NCI-H446 (cell line): ENCODE data around the gene RNF4.
"Not testable (repeated sequence)": the region's sequence is repeated elsewhere in the genome, so short reads cannot be mapped to it uniquely, and the experiment has no call there.

ENCODE experiments used
- DNase-seq, 2 experiments: peaks; one replicate each; lab custom pipeline; 2025; lab: John Stamatoyannopoulos, UW

The RNF4 gene

DNA sequence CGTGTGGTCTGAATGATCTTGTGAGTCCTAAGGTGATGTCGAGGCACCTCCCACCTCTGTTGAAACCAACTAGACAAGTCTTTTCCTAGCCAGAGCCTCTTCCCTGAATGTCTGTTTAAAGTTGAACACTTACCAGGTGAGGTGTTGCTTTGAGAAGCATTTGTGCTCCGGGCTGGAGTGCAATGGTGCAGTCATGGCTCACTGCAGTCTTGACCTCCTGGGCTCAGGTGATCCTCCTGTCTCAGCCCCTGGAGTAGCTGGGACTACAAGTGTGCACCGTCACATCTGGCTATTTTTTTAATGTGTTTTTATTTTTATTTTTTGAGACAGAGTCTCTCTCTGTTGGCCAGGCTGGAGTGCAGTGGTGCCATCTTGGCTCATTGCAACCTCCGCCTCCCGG is 18.1 kb downstream of the RNF4 start:
- DNase-seq, result no peak

DNA sequence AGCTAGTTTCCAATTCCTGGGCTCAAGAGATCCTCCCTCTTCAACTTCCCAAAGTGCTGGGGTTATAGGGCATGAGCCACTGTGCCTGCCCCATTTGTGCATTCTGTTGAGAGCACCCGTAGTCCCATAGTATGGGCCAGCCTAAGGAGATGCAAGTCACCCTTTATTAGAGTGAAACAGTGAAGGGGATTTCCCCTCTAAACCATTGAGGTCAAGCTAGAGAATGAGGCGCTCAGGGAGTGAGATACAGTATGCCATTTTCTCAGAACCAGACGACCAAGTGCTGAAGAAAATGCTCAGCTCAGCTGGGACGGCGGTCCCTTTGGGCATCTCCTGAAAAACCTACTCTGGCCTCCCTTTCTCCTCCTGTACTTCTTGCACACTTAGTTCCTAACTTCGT is 18.7 kb downstream of the RNF4 start:
- no peak for DNase-seq

DNA sequence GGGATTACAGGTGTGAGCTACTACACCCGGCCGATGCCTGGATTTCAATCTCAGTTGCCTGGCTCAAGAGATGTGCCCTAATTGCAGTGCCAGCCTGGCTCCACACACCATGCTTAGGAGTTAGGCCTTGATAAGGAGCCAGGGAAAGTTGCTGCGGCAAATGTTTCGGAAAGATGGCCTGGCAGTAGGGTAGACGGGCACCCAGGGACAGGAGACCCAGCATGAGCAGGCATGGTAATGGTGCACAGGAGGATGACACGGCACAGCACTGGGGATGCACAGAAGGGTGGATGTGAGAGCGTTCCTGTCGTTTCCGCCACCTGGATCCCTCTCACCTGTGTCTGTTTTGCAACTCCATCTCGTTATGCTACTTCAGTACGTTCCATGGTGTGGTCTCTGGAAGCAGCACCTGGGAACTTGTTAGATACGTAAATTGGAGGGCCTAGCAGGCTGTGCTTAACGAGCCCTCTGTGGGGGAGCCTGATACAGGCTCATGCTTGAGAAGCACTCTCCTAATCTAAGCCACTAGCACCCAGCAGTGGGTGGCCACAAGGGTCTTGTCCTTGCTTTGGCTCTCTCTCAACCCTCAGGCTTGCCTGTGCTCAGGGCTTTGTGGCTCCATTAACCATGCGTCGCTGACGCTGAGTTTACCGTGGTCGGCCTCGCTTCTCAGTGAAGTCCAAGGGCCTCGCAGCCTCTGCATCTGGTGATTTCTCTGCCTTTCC is 20.3 kb downstream of the RNF4 start:
- no peak for DNase-seq

DNA sequence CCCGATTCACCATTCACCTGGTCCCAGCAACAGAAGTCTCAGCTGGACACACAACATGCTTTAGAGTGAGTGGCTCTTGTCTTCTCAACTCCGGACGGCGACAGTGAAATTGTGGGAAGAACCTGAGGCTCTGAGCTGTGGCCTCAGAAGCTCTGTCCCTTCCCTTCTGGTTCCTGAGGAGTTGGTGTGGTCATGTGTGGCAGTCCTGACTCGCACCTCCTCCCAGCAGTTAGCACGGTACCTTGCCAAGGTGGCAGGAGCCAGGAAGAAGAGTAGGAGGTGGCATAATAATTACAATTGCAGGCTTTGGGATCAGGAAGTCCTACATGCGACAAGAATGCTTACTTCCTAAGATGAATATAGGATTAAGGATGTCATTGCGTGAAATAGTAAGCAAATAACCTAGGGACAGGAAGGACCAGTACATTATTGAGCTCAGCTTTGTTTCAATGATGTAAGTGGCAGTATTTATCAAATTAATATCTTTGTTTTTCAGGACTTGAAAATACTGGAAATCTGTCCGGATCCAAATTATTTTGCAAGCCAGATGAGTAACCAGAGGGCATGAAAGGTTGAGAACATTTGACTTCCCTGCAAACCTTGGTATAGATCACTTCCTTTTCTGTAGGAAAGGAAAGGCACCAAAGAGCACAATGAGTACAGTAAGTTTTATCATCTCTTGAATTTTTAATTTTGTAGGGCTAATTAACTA is 21.1 kb downstream of the RNF4 start:
- DNase-seq, result no peak

DNA sequence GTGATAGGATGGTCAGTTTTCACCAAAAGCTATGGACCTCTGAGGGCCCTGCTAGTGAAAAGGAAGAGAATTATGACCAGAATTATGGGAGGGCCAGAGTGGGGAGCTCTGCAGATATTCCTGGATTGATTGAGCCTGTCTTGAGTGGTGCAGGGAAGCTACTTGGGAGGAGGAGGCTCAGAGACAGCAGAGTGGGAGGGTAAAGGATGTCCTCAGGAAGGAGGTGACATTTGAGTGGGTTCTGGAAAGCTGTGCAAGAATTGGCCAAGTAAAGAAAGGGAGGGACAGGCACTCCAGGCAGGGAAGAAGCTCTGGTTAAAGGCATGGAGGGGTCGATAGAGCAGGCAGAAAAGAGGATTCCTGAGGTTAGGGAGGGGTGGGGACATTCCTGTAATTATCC is 24.1 kb downstream of the RNF4 start:
- DNase-seq, result no peak

DNA sequence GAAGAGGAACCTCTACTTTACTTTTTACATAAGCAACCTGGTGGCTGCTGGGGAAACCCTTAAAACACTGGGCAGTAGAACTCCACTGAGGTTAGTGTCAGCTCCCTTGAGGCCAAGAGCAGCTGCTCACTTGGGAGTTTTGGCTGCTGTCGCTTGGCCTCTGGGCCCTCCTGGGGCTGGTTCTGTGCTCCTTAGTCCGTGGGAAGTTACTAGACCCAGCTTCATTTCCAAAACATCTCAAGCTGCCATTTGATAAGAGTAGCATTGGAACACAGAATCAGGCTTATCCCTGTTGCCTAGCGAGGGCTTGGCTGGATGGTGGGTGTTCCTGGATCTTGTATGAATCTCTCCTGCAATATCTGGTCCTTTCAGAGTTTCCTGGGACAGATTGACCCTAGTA is 26.1 kb downstream of the RNF4 start:
- DNase-seq, result no peak

DNA sequence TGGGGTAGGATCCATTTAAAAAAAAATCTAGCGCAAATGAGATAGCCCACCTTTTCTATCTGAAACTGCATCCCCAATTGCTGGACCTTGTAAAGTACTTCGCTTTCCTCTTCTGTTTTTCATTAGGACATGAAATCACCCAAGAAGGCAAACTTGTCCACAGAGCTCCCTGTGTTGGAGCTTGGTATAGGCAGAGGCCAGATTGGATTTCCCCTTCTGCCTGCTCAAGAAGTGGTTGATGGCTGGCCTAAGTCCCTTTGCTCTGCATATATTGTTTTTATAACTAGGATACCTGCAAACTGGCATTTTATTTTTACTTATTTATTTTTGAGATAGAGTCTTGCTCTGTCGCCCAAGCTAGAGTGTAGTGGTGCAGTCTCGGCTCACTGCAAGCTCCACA is 28.4 kb downstream of the RNF4 start:
- no peak for DNase-seq

DNA sequence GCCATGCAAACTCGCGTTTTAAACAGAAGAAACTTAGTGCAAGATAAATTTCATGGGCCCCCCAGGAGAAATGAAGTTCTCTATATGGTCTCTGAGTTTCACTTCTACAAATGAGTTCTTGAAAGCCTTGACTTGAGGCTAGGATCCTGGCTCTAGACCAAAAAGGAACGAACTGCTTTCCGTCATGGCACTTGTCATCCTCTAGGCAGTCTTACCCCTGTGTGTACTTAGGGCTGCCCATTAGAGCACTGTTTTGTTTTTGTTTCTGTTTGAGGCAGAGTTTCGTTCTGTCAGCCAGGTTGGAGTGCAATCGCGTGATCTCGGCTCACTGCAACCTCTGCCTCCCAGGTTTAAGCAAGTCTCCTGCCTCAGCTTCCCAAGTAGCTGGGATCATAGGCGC is 29.0 kb downstream of the RNF4 start:
- no peak for DNase-seq

DNA sequence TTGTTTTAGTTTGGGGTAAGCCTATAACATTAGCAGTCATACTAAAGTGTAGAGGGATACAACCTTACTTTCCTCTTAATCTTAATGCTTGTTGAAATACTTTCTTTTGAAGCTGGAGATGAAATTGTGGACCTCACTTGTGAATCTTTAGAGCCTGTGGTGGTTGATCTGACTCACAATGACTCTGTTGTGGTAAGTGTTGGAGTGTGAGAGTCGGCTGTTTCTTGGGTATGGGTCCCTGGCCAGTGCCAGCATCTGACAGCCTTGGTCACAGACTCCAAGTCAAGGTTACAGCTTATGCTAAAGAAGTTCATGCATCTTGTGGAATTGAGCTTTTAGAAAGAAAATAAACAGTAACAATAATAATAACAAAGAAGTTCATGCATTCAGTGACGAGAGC is 31.6 kb downstream of the RNF4 start:
- no peak for DNase-seq

DNA sequence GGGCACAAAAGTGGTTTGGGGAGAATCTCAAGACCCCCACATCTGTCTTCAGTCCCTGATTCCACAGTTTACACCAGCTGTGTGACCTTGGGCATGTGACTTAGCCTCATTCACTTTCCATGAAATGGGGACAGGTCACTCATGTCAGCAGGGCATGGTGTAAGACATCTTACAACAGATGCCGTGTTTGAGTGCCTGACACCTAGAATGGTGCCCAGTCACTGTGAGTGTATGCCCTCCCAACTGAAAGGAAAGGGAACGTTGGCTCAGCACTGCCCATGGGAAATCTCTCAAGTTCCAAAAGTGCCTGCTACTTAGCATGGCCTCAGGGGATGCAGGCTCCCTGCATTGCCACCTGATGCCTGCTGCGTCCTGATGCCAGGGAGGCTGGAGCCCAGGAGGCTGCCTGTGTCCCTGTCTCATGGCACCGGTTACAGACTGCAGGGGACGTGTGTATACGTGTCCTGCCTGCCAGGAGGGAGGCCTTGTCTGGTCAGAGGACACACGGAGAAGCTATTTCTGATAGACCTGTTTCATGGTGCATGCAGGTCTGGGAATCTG is 32.2 kb downstream of the RNF4 start:
- DNase-seq, result no peak

DNA sequence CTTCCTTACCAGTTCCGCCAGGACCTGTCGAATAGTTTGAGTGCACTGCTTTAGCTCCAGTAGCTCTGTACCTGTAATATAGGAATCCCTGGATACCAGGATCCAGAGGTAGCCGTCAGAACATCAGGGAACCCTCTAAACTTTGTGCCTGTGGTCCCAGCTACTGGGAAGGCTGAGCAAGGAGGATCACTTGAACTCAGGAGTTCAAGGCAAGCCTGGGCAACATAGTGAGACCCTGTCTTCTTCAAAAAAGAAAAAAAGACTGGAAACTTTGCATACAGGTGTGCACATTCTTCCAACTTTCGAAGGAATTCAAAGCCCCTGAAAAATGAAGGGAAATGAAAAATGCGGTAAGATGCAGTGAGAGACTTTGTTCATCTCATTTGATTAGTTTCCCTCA is 34.9 kb downstream of the RNF4 start:
- DNase-seq, result no peak

DNA sequence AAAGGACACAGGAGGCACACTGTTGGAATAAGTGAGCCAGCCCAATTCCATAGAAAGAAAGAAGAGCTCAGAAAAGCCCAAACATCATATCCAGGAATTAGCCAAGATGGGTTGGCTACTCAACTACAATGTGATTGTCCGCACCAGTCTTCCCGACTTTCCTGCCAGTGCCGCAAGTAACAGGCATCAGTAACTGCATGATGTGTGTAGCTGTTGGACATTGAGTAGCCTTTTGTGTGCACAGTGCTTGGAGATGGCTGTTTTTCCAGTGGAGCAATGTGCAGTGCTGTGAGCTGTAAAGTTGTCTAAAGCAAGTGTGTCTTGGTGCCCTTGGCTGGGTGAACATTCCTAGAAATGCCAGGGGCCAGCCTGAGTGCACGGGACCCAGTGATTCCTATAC is 38.4 kb downstream of the RNF4 start:
- no peak for DNase-seq

DNA sequence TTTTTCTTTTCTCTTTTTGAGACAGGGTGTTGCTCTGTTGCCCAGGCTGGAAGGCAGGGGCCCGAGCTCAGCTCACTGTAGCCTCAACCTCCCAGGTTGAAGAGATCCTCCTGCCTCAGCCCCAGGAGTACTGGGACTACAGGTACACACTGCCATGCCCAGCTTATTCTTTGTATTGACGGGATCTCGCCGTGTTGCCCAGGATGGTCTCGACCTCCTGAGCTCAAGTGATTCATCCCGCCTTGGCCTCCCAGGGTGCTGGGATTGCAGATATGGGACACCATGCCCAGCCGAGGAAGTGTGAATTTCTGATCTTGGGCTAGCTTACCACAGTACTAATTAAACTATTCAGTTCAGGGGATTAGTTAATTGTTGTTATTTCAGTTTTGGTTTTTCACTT is 38.9 kb downstream of the RNF4 start:
- no peak for DNase-seq

DNA sequence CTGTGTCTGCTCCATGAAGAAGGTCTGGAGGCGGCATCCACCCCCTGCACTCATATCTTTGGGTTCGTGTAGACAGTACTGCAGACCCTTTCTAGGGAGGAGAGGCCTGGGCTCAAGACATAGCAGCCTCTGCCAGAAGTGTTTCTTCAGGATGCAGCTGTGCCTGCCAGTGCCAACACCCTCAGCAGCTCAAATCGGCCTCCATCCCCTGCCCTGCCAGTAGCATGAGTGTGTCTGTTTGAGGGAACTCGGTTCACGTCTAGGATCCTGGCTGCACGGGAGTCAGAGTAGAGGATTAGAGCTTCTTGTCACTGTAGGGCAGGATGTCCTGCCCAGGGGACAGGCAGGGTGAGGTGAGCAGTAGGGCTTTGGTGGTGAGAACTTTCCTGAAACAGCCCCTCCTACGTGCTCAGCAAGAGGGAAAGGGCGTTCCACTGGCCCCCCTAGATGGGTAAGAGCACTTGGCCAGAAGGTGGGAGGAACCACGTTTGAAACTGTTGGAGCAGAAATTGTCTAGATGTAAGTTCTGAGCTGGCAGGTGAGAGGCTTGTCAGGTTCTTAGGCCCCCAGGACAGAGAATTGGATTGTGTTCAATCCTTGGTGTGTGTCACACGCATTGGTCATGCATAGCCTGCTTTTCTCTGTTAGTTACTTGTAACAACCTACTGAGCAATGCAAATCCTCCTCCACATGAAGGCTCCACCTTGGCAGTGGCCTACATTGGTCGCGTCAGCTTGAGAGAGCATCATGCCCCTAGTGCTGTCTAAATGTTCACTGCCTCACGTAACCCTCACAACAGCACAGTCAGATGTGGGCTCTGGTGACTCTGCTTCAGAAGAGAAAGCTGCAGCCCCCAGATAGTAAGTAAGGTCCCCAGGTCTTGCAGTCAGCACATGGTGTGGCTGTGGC is 41.7 kb downstream of the RNF4 start:
- DNase-seq, result no peak

DNA sequence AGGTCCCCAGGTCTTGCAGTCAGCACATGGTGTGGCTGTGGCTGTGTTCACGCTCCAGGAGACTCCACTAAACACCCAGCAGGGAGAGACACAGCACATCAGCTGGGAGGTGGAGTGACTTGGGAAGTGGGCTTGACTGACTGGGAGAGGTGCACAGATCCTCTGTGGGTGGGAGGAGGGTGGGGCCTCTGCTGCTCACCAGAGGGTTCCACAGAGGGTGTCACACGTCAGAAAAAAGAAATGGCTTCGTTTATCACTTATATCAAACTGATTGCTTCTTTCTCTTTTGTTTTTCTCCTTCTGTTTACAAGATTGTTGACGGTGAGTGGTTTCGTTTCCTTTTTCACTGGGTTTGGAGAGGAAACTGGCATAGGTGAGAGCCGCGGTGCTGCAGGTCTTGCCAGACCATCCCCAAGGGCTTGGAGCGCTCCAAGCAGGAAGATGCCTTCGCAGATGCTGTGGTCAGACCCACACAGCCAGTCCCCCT is 42.8 kb downstream of the RNF4 start:
- no peak for DNase-seq

DNA sequence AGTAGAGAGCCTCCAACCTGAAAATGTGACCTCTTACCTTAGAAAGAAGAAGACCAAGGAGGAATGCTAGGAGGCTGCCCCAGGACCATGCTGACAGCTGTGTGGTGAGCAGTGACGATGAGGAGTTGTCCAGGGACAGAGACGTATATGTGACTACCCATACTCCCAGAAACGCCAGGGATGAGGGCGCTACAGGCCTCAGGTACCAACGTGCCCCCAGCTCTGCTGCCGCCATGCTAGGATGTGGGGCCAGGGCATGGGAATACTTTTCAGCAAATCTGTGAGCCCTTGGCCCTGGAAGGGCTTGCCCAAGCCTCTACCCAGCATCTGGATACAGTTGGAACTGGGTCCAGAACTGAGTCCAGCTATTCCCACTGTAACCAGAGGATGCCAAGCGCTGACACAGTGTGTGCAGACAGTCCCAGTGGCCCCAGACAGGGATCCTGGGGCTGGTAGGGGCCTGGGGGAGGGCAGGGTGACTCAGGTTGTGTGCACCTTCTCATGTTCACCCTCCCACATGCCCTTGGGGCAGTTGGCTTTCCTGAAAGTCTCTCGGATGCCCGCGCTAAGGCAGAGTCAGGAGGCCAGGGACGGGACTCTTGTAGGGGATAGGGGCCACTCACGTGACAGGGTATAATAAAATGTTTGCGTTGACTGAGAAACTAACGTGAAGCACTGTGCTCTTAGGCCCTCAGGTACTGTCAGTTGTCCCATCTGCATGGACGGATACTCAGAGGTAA is 43.7 kb downstream of the RNF4 start:
- DNase-seq, result no peak

DNA sequence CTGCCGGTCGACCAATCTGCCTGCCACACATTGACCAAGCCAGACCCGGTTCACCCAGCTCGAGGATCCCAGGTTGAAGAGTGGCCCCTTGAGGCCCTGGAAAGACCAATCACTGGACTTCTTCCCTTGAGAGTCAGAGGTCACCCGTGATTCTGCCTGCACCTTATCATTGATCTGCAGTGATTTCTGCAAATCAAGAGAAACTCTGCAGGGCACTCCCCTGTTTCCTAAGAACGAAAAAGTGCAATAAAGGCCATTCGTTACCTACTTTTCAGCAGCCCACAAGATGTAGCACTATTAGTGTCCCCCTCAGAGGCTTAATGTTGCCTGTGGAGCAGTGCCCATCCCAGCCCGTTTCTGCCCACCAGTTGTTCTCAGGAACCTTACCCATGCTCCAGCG is 45.3 kb downstream of the RNF4 start:
- DNase-seq, result not testable (repeated sequence)

DNA sequence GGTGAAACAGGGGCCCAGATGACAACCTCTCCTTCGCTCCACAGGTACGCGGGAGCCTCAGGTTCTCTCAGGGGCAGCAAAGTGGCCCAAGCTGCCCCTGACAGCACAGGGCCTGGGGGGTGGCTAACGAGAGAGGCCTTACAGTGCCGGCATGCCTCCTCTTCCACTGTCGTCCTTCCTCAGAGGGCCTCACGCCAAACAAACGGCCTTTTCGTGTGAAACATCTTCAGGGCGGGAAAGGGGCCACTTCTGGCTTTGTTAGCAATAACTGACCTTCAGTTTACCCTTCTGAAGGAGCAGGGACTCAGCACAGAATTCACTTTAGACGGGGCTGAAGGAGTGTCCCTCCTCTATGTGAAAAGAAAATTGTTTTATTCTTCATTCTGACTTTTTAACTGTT is 46.0 kb downstream of the RNF4 start:
- DNase-seq, result not testable (repeated sequence)

DNA sequence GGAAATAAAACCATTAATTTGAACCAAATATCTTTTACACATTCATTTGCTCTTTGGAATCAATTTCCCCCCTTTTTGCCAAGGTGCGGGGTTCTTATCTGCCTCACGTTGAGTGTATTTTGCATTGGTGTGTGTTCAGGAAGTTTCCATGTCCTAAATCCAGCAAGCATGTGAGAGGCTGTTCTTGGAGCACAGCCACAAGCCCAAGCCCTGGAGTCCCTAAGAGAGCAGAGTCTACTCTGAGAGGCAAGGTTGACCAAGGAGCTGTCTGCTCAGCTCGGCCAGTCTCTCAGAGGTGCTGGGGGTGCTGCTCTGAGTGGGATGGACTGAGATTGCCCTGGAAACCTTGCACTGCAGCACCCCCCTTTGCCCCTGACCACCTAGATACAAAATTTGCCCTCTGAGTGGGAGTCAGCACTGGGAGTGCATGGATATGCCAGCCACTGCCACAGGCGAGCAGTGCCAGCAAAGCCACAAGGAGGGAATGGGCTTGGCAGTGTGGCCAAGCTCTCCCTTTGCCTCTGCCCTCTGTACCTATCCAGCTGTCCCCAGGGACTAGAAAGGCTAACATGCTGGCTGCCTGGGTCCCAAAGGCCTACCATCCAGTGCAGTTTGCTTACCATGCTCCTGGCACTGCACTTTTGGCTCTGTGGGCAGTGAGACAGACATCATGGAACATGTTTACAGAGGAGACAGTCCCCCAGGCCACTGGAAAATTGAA is 47.1 kb downstream of the RNF4 start:
- no peak for DNase-seq

DNA sequence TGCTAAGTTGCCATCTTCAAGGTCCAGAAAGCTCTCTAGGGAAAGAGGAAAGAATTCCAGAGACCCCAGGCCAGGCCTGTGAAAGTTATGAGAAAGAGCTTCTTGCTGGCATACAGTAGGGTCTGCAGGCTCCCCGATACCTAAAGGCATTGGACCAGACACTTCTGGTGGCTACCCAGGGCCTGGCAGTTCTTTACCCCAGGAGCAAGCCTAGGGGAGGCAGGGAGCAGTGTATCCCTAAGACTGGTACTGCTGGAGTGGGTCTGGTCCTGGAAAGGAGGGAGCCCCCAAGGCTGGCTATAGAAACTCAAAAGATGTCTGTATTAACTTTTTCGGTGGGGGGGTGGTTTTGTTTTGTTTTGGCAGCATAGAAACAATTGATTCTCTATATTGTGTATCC is 47.7 kb downstream of the RNF4 start:
- no peak for DNase-seq

DNA sequence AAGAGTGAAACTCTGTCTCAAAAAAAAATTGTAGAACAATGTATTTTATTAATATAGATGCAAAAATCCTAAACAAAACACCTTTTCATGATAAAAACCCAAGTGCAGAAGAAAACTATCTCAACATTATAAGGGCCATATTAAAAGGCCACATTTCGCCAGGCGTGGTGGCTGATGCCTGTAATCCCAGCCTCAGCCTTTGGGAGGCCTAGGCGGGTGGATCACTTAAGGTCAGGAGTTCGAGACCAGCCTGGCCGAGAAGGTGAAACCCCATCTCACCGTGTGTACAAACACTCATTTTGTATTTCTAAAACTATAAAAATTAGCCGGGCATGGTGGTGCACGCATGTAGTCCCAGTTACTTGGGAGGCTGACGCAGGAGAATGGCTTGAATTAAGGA is 57.7 kb downstream of the RNF4 start:
- no peak for DNase-seq
